Mammary epithelial cell (primary cell): ENCODE results near the gene SHISA5.

Source experiments
- CTCF ChIP-seq, 2 donors: IDR thresholded peaks in 1 of 2; conservative IDR thresholded peaks in 1 of 2; 2 replicates each; pipeline ENCODE4 v1.5.1; 2011 to 2012; ENCODE audit warnings: inconsistent platforms in 2 of 2, low read length in 2 of 2, mild to moderate bottlenecking in 2 of 2, control low read depth in 1 of 2, low read depth in 1 of 2; ENCODE audit not compliant: insufficient read depth in 1 of 2; ENCODE audit errors: extremely low read depth in 1 of 2
- EZH2 ChIP-seq: IDR thresholded peaks from 2 replicates; pipeline ENCODE4 v1.6.1; 2012; ENCODE audit warnings: low read length, inconsistent platforms, borderline replicate concordance

- no peak for TF ChIP-seq CTCF (conservative IDR thresholded peaks at IDR 0.05 in 1 of 2, IDR thresholded peaks at IDR 0.05 in 1 of 2; ENCODE audit: extremely low read depth in 1 of 2, insufficient read depth in 1 of 2, low read depth in 1 of 2, low read length in 2 of 2)
- TF ChIP-seq EZH2, result no peak
These were observed 80.6 kb downstream of the SHISA5 start for GRCh38 chr3:48423241-48423882.
